ENCODE results near the gene CR1L. TPM values are rescaled to one million over a fixed set of nuclear protein-coding genes. Genes with fewer than 3 reads are reported as not detected.
"Not testable (repeated sequence)": the region's sequence is repeated elsewhere in the genome, so short reads cannot be mapped to it uniquely, and the experiment has no call there.

Gene CR1L
- total and polyA plus RNA-seq, 9 of the 15 experiments (the other 6 are each of a cell fraction or from before 2014, with no cell fraction given) = 10.1 to 74.8 (median 34.3) TPM

DNA sequence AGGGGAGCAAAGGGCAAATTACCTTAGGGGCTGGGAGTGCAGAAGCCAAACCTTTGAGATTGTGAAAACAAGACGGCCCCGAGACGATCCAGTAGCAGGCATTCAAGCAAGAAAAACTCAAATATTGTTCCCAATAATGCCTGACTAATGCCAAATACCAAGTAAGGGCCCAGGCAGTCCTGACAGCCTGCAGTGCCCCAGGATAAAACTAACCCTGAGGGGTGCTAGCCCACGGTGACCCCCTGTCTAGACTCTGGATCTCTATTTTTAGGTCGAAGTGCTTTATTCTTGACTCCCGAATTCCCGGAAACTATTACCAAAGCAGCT lies 106.5 kb downstream of the CR1L start (continued):
- TF ChIP-seq, protein P1, sequence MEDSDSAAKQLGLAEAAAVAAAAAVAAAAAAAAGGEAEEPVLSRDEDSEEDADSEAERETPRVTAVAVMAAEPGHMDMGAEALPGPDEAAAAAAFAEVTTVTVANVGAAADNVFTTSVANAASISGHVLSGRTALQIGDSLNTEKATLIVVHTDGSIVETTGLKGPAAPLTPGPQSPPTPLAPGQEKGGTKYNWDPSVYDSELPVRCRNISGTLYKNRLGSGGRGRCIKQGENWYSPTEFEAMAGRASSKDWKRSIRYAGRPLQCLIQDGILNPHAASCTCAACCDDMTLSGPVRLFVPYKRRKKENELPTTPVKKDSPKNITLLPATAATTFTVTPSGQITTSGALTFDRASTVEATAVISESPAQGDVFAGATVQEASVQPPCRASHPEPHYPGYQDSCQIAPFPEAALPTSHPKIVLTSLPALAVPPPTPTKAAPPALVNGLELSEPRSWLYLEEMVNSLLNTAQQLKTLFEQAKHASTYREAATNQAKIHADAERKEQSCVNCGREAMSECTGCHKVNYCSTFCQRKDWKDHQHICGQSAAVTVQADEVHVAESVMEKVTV (CRISPR knock-in tag; IDR thresholded peaks at IDR 0.05) = 0 out of 2 replicates have a peak, but pooled peaks have one; percentile 10
- TF ChIP-seq, protein P2, sequence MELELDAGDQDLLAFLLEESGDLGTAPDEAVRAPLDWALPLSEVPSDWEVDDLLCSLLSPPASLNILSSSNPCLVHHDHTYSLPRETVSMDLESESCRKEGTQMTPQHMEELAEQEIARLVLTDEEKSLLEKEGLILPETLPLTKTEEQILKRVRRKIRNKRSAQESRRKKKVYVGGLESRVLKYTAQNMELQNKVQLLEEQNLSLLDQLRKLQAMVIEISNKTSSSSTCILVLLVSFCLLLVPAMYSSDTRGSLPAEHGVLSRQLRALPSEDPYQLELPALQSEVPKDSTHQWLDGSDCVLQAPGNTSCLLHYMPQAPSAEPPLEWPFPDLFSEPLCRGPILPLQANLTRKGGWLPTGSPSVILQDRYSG (tag; conservative IDR thresholded peaks at IDR 0.05; ENCODE audit: low read depth) = peak; percentile 76; the same call in 1 of the 2 replicates
- 0 out of 2 replicates have a peak, but pooled peaks have one; percentile 20 for TF ChIP-seq ZNF436 (CRISPR knock-in tag; IDR thresholded peaks at IDR 0.05)
- peak; percentile 91 for TF ChIP-seq NR4A1 (CRISPR knock-in tag; IDR thresholded peaks at IDR 0.05)
- peak; percentile 67; the same call in 1 of the 2 replicates for TF ChIP-seq NR4A1 (tag; IDR thresholded peaks at IDR 0.05)
- TF ChIP-seq, protein P3, sequence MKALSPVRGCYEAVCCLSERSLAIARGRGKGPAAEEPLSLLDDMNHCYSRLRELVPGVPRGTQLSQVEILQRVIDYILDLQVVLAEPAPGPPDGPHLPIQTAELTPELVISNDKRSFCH (CRISPR knock-in tag; IDR thresholded peaks at IDR 0.05) = not testable (repeated sequence)
- TF ChIP-seq, protein P3 (tag; IDR thresholded peaks at IDR 0.05) = peak; percentile 46; the same call in 1 of the 2 replicates
- peak; percentile 54; the same call in 1 of the 2 replicates for TF ChIP-seq ZNF311 (CRISPR knock-in tag; IDR thresholded peaks at IDR 0.05)
- TF ChIP-seq, protein P4, sequence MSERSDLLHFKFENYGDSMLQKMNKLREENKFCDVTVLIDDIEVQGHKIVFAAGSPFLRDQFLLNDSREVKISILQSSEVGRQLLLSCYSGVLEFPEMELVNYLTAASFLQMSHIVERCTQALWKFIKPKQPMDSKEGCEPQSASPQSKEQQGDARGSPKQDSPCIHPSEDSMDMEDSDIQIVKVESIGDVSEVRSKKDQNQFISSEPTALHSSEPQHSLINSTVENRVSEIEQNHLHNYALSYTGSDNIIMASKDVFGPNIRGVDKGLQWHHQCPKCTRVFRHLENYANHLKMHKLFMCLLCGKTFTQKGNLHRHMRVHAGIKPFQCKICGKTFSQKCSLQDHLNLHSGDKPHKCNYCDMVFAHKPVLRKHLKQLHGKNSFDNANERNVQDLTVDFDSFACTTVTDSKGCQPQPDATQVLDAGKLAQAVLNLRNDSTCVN (CRISPR knock-in tag; IDR thresholded peaks at IDR 0.05) = 0 out of 2 replicates have a peak, but pooled peaks have one; percentile 15
- TF ChIP-seq ZNF41 (CRISPR knock-in tag; conservative IDR thresholded peaks at IDR 0.05) = 0 out of 2 replicates have a peak, but pooled peaks have one; percentile 40
- TF ChIP-seq TCFL5 (CRISPR knock-in tag; conservative IDR thresholded peaks at IDR 0.05) = 0 out of 2 replicates have a peak, but pooled peaks have one; percentile 25
- TF ChIP-seq KLF6 (CRISPR knock-in tag; IDR thresholded peaks at IDR 0.05; ENCODE audit: borderline replicate concordance) = peak; percentile 82
- TF ChIP-seq, protein P5, sequence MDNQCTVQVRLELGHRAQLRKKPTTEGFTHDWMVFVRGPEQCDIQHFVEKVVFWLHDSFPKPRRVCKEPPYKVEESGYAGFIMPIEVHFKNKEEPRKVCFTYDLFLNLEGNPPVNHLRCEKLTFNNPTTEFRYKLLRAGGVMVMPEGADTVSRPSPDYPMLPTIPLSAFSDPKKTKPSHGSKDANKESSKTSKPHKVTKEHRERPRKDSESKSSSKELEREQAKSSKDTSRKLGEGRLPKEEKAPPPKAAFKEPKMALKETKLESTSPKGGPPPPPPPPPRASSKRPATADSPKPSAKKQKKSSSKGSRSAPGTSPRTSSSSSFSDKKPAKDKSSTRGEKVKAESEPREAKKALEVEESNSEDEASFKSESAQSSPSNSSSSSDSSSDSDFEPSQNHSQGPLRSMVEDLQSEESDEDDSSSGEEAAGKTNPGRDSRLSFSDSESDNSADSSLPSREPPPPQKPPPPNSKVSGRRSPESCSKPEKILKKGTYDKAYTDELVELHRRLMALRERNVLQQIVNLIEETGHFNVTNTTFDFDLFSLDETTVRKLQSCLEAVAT (IDR thresholded peaks at IDR 0.05) = peak; percentile 7 to 42; a peak in 3 of 4 replicates
- 0 out of 2 replicates have a peak, but pooled peaks have one; percentile 29 for TF ChIP-seq ZNF212 (CRISPR knock-in tag; IDR thresholded peaks at IDR 0.05)
- 0 out of 2 replicates have a peak, but pooled peaks have one; percentile 61 for TF ChIP-seq OTX1 (CRISPR knock-in tag; IDR thresholded peaks at IDR 0.05)
- TF ChIP-seq, protein P6, sequence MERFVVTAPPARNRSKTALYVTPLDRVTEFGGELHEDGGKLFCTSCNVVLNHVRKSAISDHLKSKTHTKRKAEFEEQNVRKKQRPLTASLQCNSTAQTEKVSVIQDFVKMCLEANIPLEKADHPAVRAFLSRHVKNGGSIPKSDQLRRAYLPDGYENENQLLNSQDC (CRISPR knock-in tag; IDR thresholded peaks at IDR 0.05) = 0 out of 2 replicates have a peak, but pooled peaks have one; percentile 69
- peak; percentile 75; the same call in 1 of the 2 replicates for TF ChIP-seq ZNF76 (CRISPR knock-in tag; IDR thresholded peaks at IDR 0.05; ENCODE audit: borderline replicate concordance)
- peak; percentile 34; the same call in 1 of the 2 replicates for TF ChIP-seq ERF (CRISPR knock-in tag; IDR thresholded peaks at IDR 0.05)

All from K562 (cell line).